GM15510 (cell line): ENCODE data around the gene MLXIP.

Experiments used
- POLR2A ChIP-seq: IDR thresholded peaks from 3 replicates; pipeline ENCODE4 v1.6.1; 2011; ENCODE audit warnings: borderline replicate concordance; ENCODE audit not compliant: insufficient read length; ENCODE audit errors: extremely low read depth

Gene MLXIP

DNA sequence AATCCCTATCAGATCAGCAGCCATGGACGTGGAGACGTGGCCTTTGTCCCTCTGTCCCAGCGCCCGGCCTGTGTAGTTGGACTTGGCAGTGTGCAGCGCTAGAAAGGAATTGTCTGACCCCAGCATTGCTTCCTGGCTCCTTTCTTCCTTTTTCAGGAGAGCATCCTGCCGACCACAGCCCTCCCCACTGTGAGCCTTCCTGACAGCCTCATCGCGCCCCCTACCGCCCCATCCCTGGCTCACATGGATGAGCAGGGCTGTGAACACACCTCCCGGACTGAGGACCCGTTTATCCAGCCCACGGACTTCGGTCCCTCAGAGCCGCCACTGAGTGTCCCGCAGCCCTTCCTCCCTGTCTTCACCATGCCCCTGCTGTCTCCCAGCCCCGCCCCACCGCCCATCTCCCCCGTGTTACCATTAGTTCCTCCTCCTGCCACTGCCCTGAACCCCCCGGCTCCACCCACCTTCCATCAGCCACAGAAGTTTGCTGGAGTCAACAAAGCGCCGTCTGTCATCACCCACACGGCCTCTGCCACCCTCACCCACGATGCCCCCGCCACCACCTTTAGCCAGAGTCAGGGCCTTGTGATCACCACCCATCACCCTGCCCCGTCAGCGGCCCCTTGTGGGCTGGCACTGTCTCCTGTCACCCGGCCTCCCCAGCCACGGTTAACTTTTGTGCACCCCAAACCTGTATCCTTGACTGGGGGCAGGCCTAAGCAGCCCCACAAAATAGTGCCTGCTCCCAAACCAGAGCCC lies 54.8 kb downstream of the MLXIP start:
- TF ChIP-seq POLR2A, result no peak

DNA sequence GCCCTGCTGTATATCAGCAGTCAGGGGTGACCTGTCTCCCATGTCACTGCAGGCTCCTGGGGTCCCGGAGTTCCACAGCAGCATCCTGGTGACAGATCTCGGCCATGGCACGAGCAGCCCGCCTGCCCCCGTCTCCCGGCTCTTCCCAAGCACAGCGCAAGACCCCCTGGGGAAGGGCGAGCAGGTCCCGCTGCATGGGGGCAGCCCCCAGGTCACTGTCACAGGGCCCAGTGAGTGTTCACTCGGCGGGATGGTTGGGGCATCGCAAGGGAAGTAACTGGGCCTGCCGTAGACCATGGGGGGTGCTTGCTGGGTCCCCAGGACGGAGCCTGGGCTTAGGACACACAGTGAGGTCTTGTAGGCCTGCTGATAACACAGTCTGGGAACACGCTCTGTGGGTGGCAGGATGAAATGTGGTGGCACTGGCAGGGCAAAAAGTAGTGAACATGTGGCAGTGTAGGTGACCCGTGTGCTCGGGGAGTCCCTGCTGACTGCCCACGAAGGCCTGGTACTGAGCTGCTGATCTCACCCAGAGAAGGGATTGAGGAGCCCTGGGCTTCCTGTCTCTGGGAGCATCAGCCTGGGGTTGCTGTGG lies 57.0 kb downstream of the MLXIP start:
- no peak for TF ChIP-seq POLR2A

DNA sequence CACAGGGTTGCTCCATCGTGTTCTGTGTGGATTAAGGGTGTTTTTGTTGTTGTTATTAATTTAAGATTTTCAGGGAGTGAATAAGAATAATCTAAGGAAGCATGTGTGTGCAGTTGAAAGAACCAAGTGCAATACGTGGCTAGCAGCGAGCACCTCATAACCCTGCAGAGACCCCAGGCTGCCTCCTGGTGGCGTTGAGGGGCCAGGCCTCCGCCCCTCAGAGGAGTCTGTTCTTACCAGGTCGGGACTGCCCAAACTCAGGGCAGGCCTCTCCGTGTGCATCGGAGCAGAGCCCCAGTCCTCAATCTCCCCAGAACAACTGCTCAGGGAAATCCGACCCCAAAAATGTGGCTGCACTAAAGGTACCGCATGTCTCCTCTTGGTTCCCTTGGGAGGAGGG lies 58.7 kb downstream of the MLXIP start:
- TF ChIP-seq POLR2A, result no peak

DNA sequence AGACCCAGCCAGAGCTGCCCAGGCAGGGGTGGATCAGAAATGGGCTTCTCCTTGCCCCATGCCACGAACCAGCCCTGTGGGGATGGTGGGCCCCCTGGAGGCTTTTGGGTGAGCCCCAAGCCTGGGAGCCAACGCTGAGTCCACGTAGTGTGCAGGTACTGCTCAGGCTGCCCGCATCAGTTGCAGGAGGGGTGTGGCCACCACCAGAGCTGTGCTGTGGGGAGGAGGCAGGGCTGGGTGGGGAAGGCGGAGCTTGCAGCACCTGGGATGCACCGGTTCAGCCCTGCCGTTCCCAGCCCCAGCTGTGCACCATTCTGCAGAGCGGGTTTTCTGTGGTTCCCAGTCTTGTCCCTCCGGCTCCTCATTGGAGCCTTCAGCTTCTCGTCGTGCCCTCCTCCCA lies 59.1 kb downstream of the MLXIP start:
- TF ChIP-seq POLR2A, result no peak

DNA sequence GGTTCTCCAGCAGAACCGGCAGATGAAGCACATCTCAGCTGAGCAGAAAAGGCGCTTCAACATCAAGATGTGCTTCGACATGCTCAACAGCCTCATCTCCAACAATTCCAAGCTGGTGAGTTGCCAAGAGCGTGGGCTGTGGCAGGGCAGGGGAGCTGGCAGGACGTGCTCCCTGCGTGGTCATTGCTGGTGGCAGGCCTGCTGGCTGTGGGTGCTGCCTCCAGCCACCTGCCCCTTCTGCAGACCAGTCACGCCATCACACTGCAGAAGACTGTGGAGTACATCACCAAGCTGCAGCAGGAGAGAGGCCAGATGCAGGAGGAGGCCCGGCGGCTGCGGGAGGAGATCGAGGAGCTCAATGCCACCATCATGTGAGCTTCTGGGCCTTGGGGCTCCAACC lies 59.6 kb downstream of the MLXIP start:
- no peak for TF ChIP-seq POLR2A

DNA sequence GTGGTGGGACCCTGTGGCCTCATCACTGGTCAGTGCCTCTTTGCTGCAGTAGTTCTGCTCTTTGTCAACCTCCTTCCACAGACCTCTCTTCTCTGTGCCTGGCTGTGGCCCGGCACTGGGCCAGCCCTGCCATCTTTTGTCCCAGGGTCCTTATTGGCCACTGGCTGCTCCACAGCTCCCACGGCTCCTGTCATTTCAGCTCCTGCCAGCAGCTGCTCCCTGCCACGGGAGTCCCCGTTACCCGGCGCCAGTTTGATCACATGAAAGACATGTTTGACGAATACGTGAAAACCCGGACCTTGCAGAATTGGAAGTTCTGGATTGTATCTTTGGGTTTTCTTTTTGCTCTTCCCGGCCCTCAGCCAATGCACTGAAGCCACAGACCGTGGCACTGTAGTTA lies 60.1 kb downstream of the MLXIP start:
- TF ChIP-seq POLR2A, result no peak

DNA sequence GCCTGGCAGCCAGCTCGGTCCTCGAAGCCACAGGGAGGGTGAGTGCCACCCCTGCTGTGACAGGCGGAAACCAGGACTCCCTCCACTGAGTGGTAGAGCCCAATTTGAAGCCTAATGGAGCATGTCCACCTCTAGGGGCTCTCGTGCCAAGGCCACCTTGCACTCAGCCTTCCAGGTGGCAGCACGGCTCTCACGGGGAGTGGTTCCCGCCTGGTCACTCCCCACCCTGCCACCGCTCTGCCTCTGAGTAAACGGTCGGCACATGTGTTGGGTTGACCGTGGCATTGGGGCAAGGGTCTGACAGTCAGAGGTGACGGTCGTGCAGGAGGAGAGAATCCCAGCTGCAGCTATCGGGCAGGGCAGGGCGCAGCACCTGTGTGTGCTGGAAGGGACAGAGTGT lies 60.7 kb downstream of the MLXIP start:
- TF ChIP-seq POLR2A, result no peak

DNA sequence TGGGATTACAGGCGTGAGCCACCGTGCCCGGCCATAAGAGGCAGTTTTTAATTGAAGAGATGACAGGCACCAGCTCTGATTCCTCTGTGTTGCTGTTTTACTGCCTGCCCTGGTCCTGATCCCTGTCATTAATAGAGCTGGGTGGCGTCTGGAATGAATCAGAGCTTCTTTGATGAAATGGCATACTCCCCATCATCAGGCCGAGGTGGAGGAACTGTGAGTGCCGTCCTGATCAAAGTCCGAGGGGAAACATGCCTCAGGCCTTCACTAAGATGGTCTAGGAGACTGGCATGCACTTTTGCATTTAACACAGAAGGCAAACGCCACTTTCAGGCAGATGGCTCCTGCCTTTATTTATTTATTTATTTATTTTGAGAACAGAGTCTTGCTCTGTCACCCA lies 61.4 kb downstream of the MLXIP start:
- no peak for TF ChIP-seq POLR2A

DNA sequence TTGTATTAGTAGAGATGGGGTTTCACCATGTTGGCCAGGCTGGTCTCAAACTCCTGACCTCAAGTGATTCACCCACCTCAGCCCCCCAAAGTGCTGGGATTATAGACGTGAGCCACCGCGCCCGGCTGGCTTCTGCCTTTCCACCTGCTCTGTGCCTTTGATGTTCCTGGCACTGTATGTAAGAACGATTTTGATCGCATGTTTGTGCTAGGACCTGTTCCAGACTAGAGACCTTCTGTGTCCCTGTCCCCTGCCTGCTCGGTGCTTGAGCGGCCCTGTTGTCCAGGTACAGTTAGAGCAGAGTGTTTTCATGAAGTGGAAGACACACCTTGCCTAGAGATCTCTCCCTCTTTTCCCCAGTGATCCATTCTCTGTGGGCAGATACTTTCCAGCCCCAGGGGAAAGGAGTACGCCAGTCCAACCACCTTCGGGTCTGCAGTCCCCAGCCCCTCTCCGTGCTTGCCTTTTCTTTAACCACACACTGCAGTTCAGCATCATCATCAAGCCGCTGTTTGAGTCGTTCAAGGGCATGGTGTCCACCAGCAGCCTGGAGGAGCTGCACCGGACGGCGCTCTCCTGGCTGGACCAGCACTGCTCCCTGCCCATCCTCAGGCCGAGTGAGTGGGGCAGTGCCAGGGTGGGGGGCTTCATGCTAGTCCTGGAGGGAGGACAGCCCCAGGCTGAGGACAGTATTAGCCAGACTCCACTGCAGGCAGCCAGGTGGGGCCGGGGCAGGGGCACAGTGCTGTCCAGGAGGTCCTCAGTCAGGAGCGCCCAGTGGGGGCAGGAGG lies 62.1 kb downstream of the MLXIP start:
- TF ChIP-seq POLR2A, result no peak

DNA sequence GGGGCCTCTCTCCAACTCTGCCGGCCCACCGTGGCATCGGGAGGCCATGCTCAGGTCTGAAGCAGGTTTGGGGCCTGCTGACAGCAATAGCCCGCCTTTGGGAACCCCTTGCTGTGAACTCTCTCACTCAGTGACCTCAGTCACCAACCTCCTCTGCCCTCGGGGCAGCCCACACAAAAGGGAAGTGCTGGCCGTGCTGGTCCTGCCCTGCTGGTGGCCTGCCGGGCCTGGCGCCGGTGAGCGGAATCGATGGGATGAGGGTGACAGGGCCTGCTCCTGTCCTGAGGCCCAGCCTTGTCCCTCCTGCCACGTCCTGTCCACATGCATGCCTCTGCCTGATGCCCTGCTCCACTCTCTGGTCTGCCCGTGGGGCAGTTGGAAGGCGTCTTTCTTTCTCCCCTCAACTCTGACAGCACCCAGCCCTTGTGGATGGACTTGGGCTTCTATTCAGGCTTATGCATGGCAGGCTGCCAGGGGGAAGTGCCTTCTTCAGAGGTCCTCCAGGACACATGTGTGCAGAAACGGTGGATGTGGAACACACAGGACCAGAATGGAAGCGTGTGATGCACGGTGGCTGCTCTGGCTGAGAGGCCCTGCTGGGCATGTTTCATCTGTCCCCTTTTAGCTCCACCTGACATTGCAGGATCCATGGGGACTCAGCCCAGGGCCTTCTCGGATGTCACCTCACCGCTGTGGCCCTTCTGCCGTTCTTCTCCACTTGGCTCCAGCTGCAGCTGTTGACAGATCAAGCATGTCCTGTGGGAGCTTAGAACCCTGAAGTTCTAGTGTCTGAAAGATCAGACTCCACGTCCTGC lies 63.6 kb downstream of the MLXIP start:
- no peak for TF ChIP-seq POLR2A

DNA sequence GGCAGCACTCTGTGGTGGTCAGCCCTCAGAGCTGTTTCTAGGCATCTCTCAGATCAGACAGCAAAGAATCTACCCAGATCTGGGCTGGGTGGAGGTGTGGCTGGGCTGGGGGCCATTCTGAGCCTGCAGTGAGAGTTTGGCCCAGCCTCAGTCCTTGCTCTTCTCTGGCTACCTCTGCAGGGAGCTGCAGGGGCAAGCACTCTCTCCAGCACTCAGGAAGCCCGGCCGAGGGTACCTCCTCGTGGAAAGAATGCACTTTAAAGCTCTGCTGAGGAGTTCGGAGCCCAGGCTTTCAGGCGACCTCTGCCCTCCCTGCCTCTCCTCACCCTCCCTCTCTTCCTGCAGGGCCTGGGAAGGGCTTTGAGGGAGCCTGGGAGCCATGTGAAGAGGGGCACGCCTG lies 64.3 kb downstream of the MLXIP start:
- no peak for TF ChIP-seq POLR2A

DNA sequence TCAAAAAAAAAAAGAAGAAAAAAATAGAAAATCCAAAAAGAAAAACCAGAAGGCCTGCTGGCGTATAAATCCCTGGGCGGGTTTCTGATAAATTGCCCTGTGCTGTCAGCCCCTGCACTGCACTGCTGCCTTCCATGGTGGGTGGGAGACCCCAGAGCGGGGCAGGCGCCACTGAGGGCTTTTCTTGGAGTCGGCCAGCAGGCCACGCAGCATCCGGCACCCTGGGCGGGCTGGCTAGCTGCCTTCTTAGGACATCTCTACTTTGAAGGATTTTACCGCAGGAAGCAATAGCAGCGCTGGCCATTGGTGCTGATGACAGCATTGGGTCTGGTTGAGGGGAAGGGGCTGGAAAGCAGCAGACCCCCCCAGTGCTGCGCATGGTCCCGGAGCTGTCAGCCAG lies 66.3 kb downstream of the MLXIP start:
- TF ChIP-seq POLR2A, result no peak

DNA sequence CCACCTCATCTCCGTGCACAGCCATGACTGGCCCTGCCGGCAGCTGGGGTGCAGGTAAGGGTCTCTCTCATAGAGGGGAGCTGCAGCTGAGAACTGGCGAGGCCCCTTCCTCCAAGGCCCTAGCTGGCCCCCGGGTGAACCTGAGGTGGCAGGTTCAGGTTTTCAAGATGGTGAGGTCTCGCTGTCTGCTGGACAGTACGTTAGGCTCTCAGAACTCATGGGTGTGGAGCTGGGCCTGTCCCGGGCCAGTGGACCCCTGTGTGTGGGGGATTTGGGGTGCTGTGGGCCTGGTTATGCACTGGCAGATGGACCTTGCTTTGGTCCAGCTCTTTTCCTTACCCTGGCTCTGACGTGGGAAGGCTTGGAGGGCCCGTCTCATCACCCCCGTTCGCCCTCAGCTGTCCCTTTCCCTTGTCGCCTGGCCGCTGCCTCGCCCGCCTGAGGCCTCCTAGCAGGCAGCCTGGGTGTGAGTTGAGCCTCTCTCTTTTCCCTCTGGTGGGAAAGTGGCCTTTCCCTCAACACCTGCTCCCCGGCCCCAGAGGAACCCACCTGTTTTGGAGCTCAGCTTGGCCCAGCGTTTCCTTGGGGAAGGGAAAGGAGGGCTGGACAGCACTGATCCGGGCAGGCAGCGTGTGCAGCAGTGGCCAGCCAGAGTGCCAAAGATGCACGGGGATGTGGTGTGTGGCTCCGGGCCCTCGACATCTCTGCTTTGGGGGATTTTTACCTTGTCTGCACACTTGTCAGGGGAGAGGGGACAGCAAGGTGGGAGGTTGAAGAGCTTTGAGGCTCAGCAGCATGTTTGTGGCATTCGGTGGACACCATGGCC lies 67.2 kb downstream of the MLXIP start:
- no peak for TF ChIP-seq POLR2A
